ENCODE data around the gene DGCR8. TPM values are rescaled to one million over a fixed set of nuclear protein-coding genes. Genes with fewer than 3 reads are reported as not detected.

DGCR8 gene
- total and polyA plus RNA-seq, 2 of the 4 experiments (the other 2 are of a cell fraction): 16.7 to 25.3 TPM

DNA sequence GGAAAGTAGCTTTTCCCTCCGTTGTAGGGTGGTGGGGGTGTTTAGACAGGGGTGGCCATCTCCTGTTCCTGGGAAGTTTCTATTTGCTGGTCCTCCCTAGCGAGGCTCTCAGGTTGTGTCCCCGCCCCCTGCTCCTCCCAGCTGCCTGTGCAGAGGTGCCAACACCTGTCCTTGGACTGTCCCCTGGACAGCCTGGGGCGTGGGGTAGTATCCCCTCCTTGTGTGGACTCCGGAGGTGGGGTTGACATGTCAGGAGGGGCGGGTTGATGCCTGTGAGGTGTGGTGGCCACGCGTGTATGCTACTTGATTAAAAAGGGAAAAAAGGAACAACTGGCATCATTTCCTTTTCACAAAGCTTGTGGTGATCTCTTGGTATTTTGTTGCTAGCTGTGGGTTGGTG lies 21.6 kb downstream of the DGCR8 start:
- Histone ChIP-seq H2BK5ac (ENCODE audit: low read depth, low read length, poor library complexity, severe bottlenecking) (no peak overlapping the region), H3K14ac (replicated peaks; ENCODE audit: low read depth, low read length) (no peak overlapping the region), H3K23ac (ENCODE audit: low read depth, low read length) (no peak overlapping the region), H3K27ac (ENCODE audit: insufficient read depth, low read length) (no peak overlapping the region), H2BK120ac (ENCODE audit: low read depth, low read length) (no peak overlapping the region), H4K8ac (ENCODE audit: low read depth in 2 of 2, low read length in 2 of 2) (no peak overlapping the region), H2AK5ac (ENCODE audit: low read depth, low read length) (no peak overlapping the region), H3K18ac (ENCODE audit: low read depth, low read length) (no peak overlapping the region), H3K79me1 (ENCODE audit: low read depth in 1 of 2, low read length in 2 of 2) (peaks cover 24 to 73% of the 10 kb centered on the region in 2 experiments), H3K27me3 (ENCODE audit: control insufficient read depth, insufficient read depth, low read length) (no peaks in the 10 kb centered on the region), H3K36me3 (ENCODE audit: control insufficient read depth, insufficient read depth, low read length) (peaks cover 56% of the 10 kb centered on the region), H3K4me1 (ENCODE audit: control insufficient read depth, insufficient read depth, low read length) (no peaks in the 10 kb centered on the region), H2AK9ac (replicated peaks; ENCODE audit: low read depth, low read length, poor library complexity) (no peak overlapping the region), H4K5ac (ENCODE audit: low read depth, low read length) (no peak overlapping the region), H2AFZ (replicated peaks; ENCODE audit: low read length, poor library complexity) (no peak overlapping the region), H3K4me3 (ENCODE audit: insufficient read depth, low read depth, low read length) (no peak overlapping the region), H3K4me2 (ENCODE audit: low read depth, low read length) (no peak overlapping the region), H4K20me1 (ENCODE audit: insufficient read depth, low read length) (peaks cover 31% of the 10 kb centered on the region), H2BK20ac (ENCODE audit: low read depth, low read length) (no peak overlapping the region), H3K56ac (ENCODE audit: extremely low read depth, insufficient read depth, low read length) (no peak overlapping the region), H2BK15ac (ENCODE audit: low read depth, low read length) (no peak overlapping the region), H4K91ac (ENCODE audit: insufficient read depth, low read depth, low read length) (no peak overlapping the region), H3K4ac (ENCODE audit: low read depth, low read length) (no peak overlapping the region), H3K9ac (ENCODE audit: low read depth, low read length) (no peak overlapping the region), H3K9me1 (ENCODE audit: insufficient read depth, low read length) (no peaks in the 10 kb centered on the region), H3K9me3 (ENCODE audit: control insufficient read depth, insufficient read depth, low read length) (no peaks in the 10 kb centered on the region)
- intact Hi-C loops (cut with micrococcal nuclease): no loop called here
- DNase-seq: no peak
- no peak for TF ChIP-seq MAFK (IDR thresholded peaks at IDR 0.05; ENCODE audit: low read depth, low read length)
- no peak for TF ChIP-seq MXI1 (IDR thresholded peaks at IDR 0.05; ENCODE audit: borderline replicate concordance, low read depth, low read length)
- TF ChIP-seq, protein P1, sequence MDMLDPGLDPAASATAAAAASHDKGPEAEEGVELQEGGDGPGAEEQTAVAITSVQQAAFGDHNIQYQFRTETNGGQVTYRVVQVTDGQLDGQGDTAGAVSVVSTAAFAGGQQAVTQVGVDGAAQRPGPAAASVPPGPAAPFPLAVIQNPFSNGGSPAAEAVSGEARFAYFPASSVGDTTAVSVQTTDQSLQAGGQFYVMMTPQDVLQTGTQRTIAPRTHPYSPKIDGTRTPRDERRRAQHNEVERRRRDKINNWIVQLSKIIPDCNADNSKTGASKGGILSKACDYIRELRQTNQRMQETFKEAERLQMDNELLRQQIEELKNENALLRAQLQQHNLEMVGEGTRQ (IDR thresholded peaks at IDR 0.05; ENCODE audit: low read depth, low read length): no peak
- TF ChIP-seq RFX5 (IDR thresholded peaks at IDR 0.05; ENCODE audit: low read depth, low read length): no peak
- no peak for TF ChIP-seq CEBPB (IDR thresholded peaks at IDR 0.05; ENCODE audit: low read depth, low read length)
- TF ChIP-seq FOS (IDR thresholded peaks at IDR 0.05; ENCODE audit: low read depth, low read length): no peak
- no peak for TF ChIP-seq NFE2L2 (IDR thresholded peaks at IDR 0.05; ENCODE audit: low read depth, low read length)
- CTCF ChIA-PET: no interaction called here
- ATAC-seq (ENCODE audit: low read depth): no peak
- dilution Hi-C loops (cut with HindIII; ENCODE audit: low sequenced_read_pairs, unreplicated experiment): no loop called here
- POLR2A ChIA-PET (ENCODE audit: unreplicated experiment): no interaction called here
- in situ Hi-C loops (cut with MboI; ENCODE audit: low sequenced_read_pairs): no loop called here
- WGBS, 2 experiments (ENCODE audit: extremely low coverage in 2 of 2, insufficient read length in 1 of 2): no CpG with 5 or more reads among the region's 8 CpGs
- no TSS peak for BruUV-seq (replicated peaks)
